RWPE1 (cell line): Measurements from ENCODE around the gene PHKB.

Source experiments
- CTCF ChIA-PET: fragments of 350-600 bp; sonication (Branson Sonifier 250); formaldehyde crosslinking; extraction: SDS; loops from one replicate; lab custom pipeline; 2021; lab: Yijun Ruan, JAX
- POLR2A ChIA-PET: fragments of 400-600 bp; formaldehyde crosslinking; extraction: SDS; loops from one replicate; lab custom pipeline; 2020; ENCODE audit warnings: antibody characterized with exemption; ENCODE audit not compliant: low non-redundant PET; lab: Yijun Ruan, JAX
- DNase-seq: peaks from one replicate; pipeline ENCODE4 v3.0.0; 2012; ENCODE audit warnings: low spot score
- H3K27ac ChIP-seq: fragments of 450-650 bp; 2 replicates; pipeline ENCODE4 v1.5.1; 2017
- TF ChIP-seq, protein P1 (sequence below): fragments of 450-650 bp; conservative IDR thresholded peaks from 2 replicates; pipeline ENCODE4 v1.5.1; 2017; ENCODE audit warnings: low read depth, mild to moderate bottlenecking

Gene PHKB

DNA sequence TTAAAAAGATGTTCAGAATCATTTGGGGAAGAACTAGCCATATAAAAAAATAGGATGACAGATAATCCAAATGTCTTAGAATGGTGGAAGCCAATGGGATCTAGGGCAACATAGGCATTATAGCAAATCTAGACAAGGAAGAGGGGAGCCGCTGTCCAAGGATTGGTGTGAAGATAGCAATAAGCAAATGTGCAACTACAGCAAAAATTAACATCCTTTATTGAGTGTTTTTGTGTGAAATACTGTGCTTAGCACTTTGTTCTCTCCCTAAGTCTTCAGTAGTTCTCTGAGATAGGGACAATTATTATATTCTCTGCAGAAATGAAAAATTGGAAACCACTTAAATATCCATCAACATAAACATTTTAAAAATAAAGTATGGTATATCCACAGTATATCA lies 177.0 kb downstream of the PHKB start:
- ChIA-PET POLR2A (no interaction called here), CTCF (no interaction called here)
- TF ChIP-seq, protein P1, sequence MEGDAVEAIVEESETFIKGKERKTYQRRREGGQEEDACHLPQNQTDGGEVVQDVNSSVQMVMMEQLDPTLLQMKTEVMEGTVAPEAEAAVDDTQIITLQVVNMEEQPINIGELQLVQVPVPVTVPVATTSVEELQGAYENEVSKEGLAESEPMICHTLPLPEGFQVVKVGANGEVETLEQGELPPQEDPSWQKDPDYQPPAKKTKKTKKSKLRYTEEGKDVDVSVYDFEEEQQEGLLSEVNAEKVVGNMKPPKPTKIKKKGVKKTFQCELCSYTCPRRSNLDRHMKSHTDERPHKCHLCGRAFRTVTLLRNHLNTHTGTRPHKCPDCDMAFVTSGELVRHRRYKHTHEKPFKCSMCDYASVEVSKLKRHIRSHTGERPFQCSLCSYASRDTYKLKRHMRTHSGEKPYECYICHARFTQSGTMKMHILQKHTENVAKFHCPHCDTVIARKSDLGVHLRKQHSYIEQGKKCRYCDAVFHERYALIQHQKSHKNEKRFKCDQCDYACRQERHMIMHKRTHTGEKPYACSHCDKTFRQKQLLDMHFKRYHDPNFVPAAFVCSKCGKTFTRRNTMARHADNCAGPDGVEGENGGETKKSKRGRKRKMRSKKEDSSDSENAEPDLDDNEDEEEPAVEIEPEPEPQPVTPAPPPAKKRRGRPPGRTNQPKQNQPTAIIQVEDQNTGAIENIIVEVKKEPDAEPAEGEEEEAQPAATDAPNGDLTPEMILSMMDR, result no peak
- DNase-seq, result no peak
- no peak overlapping the region for H3K27ac ChIP-seq

DNA sequence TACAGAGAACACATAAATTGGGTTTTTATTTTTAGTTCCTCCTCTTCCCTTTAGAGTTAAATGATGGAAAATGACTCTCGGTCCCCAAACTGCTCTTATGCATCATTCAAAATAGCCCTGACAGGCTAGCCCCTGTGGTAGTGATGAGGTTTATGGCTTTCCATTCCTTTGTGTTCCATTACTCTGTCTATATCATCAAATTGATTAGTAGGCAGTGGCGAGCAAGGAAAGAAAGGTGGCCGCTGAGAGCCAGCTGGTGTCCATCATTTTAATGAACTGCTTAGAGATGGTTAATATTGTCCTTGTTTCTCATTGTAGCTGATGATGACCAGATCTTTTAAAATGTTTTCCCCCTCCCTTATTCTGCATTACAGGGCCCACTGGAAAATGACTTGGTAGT lies 179.5 kb downstream of the PHKB start:
- DNase-seq, result no peak
- POLR2A ChIA-PET, result no interaction called here
- H3K27ac ChIP-seq, result no peak overlapping the region
- TF ChIP-seq, protein P1, result no peak
- CTCF ChIA-PET, result no interaction called here

DNA sequence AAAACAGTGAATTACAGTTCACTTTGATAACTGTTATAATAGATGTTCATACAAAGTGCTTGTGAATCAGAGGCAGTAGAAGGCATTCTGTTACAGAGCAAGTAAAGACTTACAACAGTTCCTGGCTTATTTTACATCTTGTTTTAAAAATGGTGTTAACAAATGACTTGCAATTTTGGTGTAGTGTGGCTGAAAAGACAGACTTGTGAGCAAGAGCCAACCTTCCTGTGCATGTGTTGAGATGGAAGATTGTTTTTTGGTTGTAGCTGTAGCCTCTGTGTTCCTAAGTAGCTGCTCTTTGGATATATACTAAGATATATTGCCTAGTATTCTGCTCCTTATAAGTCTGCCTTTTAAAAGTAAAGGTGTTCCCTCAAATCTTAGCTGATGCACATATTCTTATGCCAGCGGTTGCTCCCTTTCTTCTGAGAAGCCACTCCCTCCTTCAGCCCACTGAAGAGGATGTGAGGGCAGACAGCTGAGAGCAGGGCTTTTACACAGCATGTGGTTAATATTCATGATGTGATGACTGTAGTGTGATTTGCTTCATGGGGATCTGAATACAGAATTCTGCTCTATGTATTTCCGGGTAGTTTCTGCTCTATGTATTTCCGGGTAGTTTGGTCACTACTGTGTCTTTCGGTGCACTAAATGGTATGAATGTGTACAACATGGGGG lies 182.3 kb downstream of the PHKB start:
- no peak overlapping the region for H3K27ac ChIP-seq
- TF ChIP-seq, protein P1, result no peak
- ChIA-PET POLR2A (no interaction called here), CTCF (interaction anchor here (0.6 kb wide), 1 partner anchor 447 kb away, joined by 3 read pairs; no protein-coding TSS in a partner anchor)
- no peak for DNase-seq

DNA sequence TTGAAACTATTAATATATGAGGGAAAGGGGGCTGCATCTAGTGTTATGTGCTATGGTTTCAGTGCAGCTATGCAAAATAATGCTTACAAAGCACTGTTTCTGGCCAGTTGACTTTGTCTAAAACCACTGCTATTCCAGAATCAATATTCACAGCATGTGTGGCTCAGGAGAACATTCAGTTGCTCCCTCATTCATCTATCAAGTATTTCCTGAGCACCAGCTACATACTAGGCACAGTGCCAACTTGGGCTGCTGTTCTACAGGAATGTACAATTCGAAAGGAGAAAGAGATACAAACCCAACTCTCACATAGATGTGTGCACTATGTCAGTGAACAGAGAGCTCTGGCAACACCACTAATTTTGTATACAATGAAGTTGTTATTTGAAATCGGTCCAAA lies 183.0 kb downstream of the PHKB start:
- H3K27ac ChIP-seq, result no peak overlapping the region
- TF ChIP-seq, protein P1, result no peak
- CTCF ChIA-PET, result interaction anchor here (0.6 kb wide), 1 partner anchor 447 kb away, joined by 3 read pairs; no protein-coding TSS in a partner anchor
- POLR2A ChIA-PET, result no interaction called here
- peak; percentile 3 for DNase-seq

DNA sequence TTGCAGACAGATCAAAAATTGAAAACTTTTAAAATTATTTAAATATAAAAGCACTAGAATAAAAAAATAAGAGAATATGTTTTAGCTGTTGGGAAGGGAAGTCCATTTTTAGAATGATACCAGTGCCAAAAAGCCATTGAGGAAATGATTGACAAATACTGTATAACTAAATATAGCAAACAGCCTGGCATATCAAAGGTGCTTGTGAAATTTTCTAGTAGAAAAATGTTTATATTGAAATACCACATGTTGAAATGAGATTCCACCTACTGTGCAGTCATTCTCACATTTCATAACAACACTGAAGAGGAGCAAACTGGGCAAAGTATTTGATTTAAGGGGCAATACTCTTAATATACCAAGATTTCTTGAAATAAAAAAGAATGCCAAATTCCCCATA lies 183.5 kb downstream of the PHKB start:
- H3K27ac ChIP-seq, result no peak overlapping the region
- ChIA-PET POLR2A (no interaction called here), CTCF (no interaction called here)
- TF ChIP-seq, protein P1, result no peak
- no peak for DNase-seq

DNA sequence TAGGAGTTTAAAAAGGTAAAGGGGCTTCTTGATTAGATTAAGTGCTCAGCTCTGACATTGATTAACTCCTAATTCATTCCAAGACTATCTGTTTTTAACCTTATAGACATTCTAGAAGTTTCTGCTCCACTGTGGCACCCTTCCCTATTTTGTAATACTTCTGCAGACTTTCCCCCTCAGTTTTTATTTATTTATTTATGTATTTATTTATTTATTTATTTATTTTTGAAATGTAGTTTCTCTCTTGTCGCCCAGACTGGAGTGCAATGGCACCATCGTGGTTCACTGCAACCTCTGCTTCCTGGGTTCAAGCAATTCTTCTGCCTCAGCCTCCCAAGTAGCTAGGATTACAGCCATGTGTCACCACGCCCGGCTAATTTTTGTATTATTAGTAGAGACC lies 185.8 kb downstream of the PHKB start:
- TF ChIP-seq, protein P1, result no peak
- CTCF ChIA-PET, result interaction anchor here (0.7 kb wide), 1 partner anchor 85 kb away, joined by 4 read pairs; no protein-coding TSS in a partner anchor
- H3K27ac ChIP-seq, result no peak overlapping the region
- POLR2A ChIA-PET, result no interaction called here
- no peak for DNase-seq
